ENCODE measurements around the gene DENND1A. TPM values are rescaled to one million over a fixed set of nuclear protein-coding genes. Genes with fewer than 3 reads are reported as not detected.

Gene DENND1A
- total RNA-seq, 1 donor from 2014 or later: 15.4 TPM

- H3K4me3 ChIP-seq: no peak overlapping the region
- peaks cover 8% of the 10 kb centered on the region for H3K36me3 ChIP-seq
- H3K9me3 ChIP-seq: no peaks in the 10 kb centered on the region
- intact Hi-C loops (cut with DNase I): no loop called here
- DNase-seq (no peak), ATAC-seq (no peak)
- no peaks in the 10 kb centered on the region for H3K27me3 ChIP-seq
- H3K4me1 ChIP-seq: no peaks in the 10 kb centered on the region
- H3K27ac ChIP-seq: no peak overlapping the region
- TF ChIP-seq CTCF (IDR thresholded peaks at IDR 0.05): no peak
These were observed 374.3 kb downstream of the DENND1A start for GRCh38 chr9:123555646-123556045.

- intact Hi-C loops (cut with DNase I): no loop called here
- no peaks in the 10 kb centered on the region for H3K27me3 ChIP-seq
- ATAC-seq: no peak
- no peak for DNase-seq
- H3K27ac ChIP-seq: no peak overlapping the region
- no peak overlapping the region for H3K4me3 ChIP-seq
- TF ChIP-seq CTCF (IDR thresholded peaks at IDR 0.05): no peak
- no peaks in the 10 kb centered on the region for H3K4me1 ChIP-seq
- no peaks in the 10 kb centered on the region for H3K9me3 ChIP-seq
- H3K36me3 ChIP-seq: peaks cover 8% of the 10 kb centered on the region
These were observed 377.4 kb downstream of the DENND1A start for GRCh38 chr9:123552530-123552929.

- no peaks in the 10 kb centered on the region for H3K27me3 ChIP-seq
- H3K27ac ChIP-seq: no peak overlapping the region
- intact Hi-C loops (cut with DNase I): no loop called here
- H3K36me3 ChIP-seq: peaks cover 2% of the 10 kb centered on the region
- H3K4me3 ChIP-seq: no peak overlapping the region
- H3K4me1 ChIP-seq: no peaks in the 10 kb centered on the region
- no peak for TF ChIP-seq CTCF (IDR thresholded peaks at IDR 0.05)
- H3K9me3 ChIP-seq: no peaks in the 10 kb centered on the region
- ATAC-seq: no peak
- DNase-seq: no peak
These were observed 378.2 kb downstream of the DENND1A start for GRCh38 chr9:123551734-123552133.

- no peak for TF ChIP-seq CTCF (IDR thresholded peaks at IDR 0.05)
- intact Hi-C loops (cut with DNase I): no loop called here
These were observed 379.1 kb downstream of the DENND1A start for GRCh38 chr9:123550797-123551196.

GRCh38 chr9:123550012-123550411, 379.9 kb downstream of the DENND1A start:
- intact Hi-C loops (cut with DNase I): no loop called here

More at GRCh38 chr9:123550797-123551196, 379.1 kb downstream of the DENND1A start:
- Histone ChIP-seq H3K4me1 (no peaks in the 10 kb centered on the region), H3K4me3 (no peak overlapping the region), H3K27ac (no peak overlapping the region), H3K9me3 (no peaks in the 10 kb centered on the region), H3K27me3 (no peaks in the 10 kb centered on the region), H3K36me3 (no peaks in the 10 kb centered on the region)
- DNase-seq (no peak), ATAC-seq (no peak)

More at GRCh38 chr9:123550012-123550411, 379.9 kb downstream of the DENND1A start:
- Histone ChIP-seq H3K27ac (no peak overlapping the region), H3K27me3 (no peaks in the 10 kb centered on the region), H3K9me3 (no peaks in the 10 kb centered on the region), H3K4me3 (no peak overlapping the region), H3K36me3 (no peaks in the 10 kb centered on the region), H3K4me1 (no peaks in the 10 kb centered on the region)
- no peak for TF ChIP-seq CTCF (IDR thresholded peaks at IDR 0.05)
- peak; percentile 13 for ATAC-seq
- no peak for DNase-seq

Data from upper lobe of right lung (tissue), 1 donor.